Liver (tissue), 9 donors: ENCODE results near the gene ZNF292. TPM values are rescaled to one million over a fixed set of nuclear protein-coding genes. Genes with fewer than 3 reads are reported as not detected.

Source experiments
- DNase-seq: peaks from one replicate; pipeline ENCODE4 v3.0.0-alpha.2; 2017; ENCODE audit warnings: low spot score
- H3K27ac ChIP-seq, 2 donors: one replicate each; pipeline ENCODE4 v1.7.0; 2013; ENCODE audit warnings: inconsistent platforms in 2 of 2, low read length in 2 of 2, control low read depth in 1 of 2, low read depth in 1 of 2, mild to moderate bottlenecking in 1 of 2
- H3K27me3 ChIP-seq, 4 donors: one replicate each; pipeline versions ENCODE4 v1.6.1 to v1.7.0; 2013; ENCODE audit warnings: low read length in 3 of 4, inconsistent platforms in 1 of 4, mild to moderate bottlenecking in 1 of 4, moderate library complexity in 1 of 4; ENCODE audit not compliant: control insufficient read depth in 4 of 4, insufficient read depth in 4 of 4
- H3K36me3 ChIP-seq, 4 donors: one replicate each; pipeline versions ENCODE4 v1.6.1 to v1.7.0; 2013; ENCODE audit warnings: low read length in 3 of 4, mild to moderate bottlenecking in 3 of 4, low read depth in 1 of 4, moderate library complexity in 1 of 4; ENCODE audit not compliant: control insufficient read depth in 4 of 4, insufficient read depth in 3 of 4
- H3K4me1 ChIP-seq, 4 donors: one replicate each; pipeline versions ENCODE4 v1.6.1 to v1.7.0; 2013; ENCODE audit warnings: low read length in 3 of 4, mild to moderate bottlenecking in 3 of 4, moderate library complexity in 1 of 4; ENCODE audit not compliant: control insufficient read depth in 4 of 4, insufficient read depth in 4 of 4
- H3K4me3 ChIP-seq, 3 donors: one replicate each; pipeline versions ENCODE4 v1.6.1 to v1.7.0; 2013; ENCODE audit warnings: low read length in 3 of 3, control low read depth in 1 of 3, low read depth in 1 of 3, mild to moderate bottlenecking in 1 of 3
- H3K9ac ChIP-seq, 2 donors: one replicate each; pipeline ENCODE4 v1.7.0; 2013; ENCODE audit warnings: low read length in 2 of 2, mild to moderate bottlenecking in 2 of 2, moderate library complexity in 2 of 2, control low read depth in 1 of 2, low read depth in 1 of 2
- H3K9me3 ChIP-seq, 4 donors: one replicate each; pipeline versions ENCODE4 v1.6.1 to v1.7.0; 2013; ENCODE audit warnings: low read length in 3 of 4; ENCODE audit not compliant: control insufficient read depth in 4 of 4
- EGR1 ChIP-seq, 2 donors: IDR thresholded peaks; 2 replicates each; pipeline ENCODE4 v1.6.1; 2016 to 2018; ENCODE audit warnings: antibody characterized with exemption in 2 of 2, low read depth in 2 of 2
- FOXA1 ChIP-seq: IDR thresholded peaks from 2 replicates; pipeline ENCODE4 v1.6.1; 2016; ENCODE audit warnings: antibody characterized with exemption
- FOXA2 ChIP-seq: IDR thresholded peaks from 2 replicates; pipeline ENCODE4 v1.6.1; 2016; ENCODE audit warnings: antibody characterized with exemption
- GABPA ChIP-seq, 2 donors: IDR thresholded peaks in 1 of 2; conservative IDR thresholded peaks in 1 of 2; 2 replicates each; pipeline ENCODE4 v1.6.1; 2016; ENCODE audit warnings: antibody characterized with exemption in 2 of 2, mild to moderate bottlenecking in 1 of 2, moderate library complexity in 1 of 2
- HNF4A ChIP-seq, 2 donors: conservative IDR thresholded peaks; 2 replicates each; pipeline ENCODE4 v1.6.1; 2016; ENCODE audit warnings: antibody characterized with exemption in 2 of 2, mild to moderate bottlenecking in 2 of 2
- HNF4G ChIP-seq: IDR thresholded peaks from 2 replicates; pipeline ENCODE4 v1.6.1; 2016; ENCODE audit warnings: antibody characterized with exemption
- JUND ChIP-seq, 2 donors: IDR thresholded peaks; 2 replicates each; pipeline ENCODE4 v1.6.1; 2016; ENCODE audit warnings: antibody characterized with exemption in 2 of 2
- NR2F2 ChIP-seq: IDR thresholded peaks from 2 replicates; pipeline ENCODE4 v1.6.1; 2016; ENCODE audit warnings: antibody characterized with exemption
- RAD21 ChIP-seq, 2 donors: IDR thresholded peaks; 2 replicates each; pipeline ENCODE4 v1.6.1; 2016; ENCODE audit warnings: antibody characterized with exemption in 2 of 2, mild to moderate bottlenecking in 2 of 2
- RXRA ChIP-seq, 2 donors: IDR thresholded peaks; 2 replicates each; pipeline ENCODE4 v1.6.1; 2017 to 2018; ENCODE audit warnings: antibody characterized with exemption in 2 of 2, mild to moderate bottlenecking in 1 of 2
- SP1 ChIP-seq: IDR thresholded peaks from 2 replicates; pipeline ENCODE4 v1.6.1; 2018; ENCODE audit warnings: antibody characterized with exemption, mild to moderate bottlenecking
- TAF1 ChIP-seq: conservative IDR thresholded peaks from 2 replicates; pipeline ENCODE4 v1.6.1; 2016; ENCODE audit warnings: antibody characterized with exemption, mild to moderate bottlenecking
- YY1 ChIP-seq: IDR thresholded peaks from 2 replicates; pipeline ENCODE4 v1.6.1; 2016; ENCODE audit warnings: antibody characterized with exemption, mild to moderate bottlenecking
- polyA plus RNA-seq, 2 donors: library from polyadenylated mRNA; stranded (reverse) in 1 of 2; unstranded in 1 of 2; fragments of 200-250 nt in 1 of 2; fragments of >200 nt in 1 of 2; fragmentation: Nextera tagmentation in 1 of 2; extraction: Ambion mirVana in 1 of 2; gene quantifications; one replicate each; pipeline versions ENCODE4 v1.2.1 to v1.2.3, GENCODE V29; 2013 to 2015
- total RNA-seq, 2 donors: library from RNA; depleted of rRNA; stranded (reverse); fragments of >200 nt; gene quantifications; one replicate each; pipeline ENCODE4 v1.2.3, GENCODE V29; 2014
- TF ChIP-seq, protein P1 (sequence below): IDR thresholded peaks from 2 replicates; pipeline ENCODE4 v1.6.1; 2016; ENCODE audit warnings: antibody characterized with exemption
- TF ChIP-seq, protein P2 (sequence below): IDR thresholded peaks from 2 replicates; pipeline ENCODE4 v1.6.1; 2016; ENCODE audit warnings: antibody characterized with exemption
- TF ChIP-seq, protein P3 (sequence below): IDR thresholded peaks from 2 replicates; pipeline ENCODE4 v1.6.1; 2016; ENCODE audit warnings: antibody characterized with exemption
- TF ChIP-seq, protein P4 (sequence below): IDR thresholded peaks from 2 replicates; pipeline ENCODE4 v1.6.1; 2016; ENCODE audit warnings: antibody characterized with exemption, mild to moderate bottlenecking
- TF ChIP-seq, protein P5 (sequence below): fragments of 150-350 bp; IDR thresholded peaks from 2 replicates; pipeline ENCODE4 v1.5.1; 2017; ENCODE audit warnings: improper control_type of control experiment, low read depth, low read length; ENCODE audit not compliant: missing input control
- donor health status: healthy.
- donor health status: healthy.
- donor health status: healthy.
- donor health status: healthy.
- donor health status: healthy.

ZNF292 gene
- total and polyA plus RNA-seq, 4 donors, result 2.7 to 16.4 (median 12.5) TPM

DNA sequence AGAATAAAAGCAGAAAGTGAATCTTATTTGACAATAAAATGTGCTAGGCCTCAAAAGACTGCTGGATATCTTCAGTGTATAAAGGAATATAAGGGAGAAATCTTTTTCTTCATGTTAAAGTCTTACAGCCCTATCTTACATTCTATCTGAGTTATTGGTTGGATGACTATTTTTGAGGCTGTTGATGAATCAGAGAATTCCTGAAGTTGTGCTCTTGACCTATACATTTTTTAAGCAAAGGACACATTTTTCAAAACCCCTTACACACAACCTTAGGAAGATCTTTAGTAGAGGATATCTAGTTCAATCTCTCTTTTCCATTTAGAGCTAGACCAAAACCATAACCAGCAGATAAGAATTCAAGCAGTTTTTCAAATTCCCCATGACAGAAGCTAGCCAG, 49.5 kb upstream of the ZNF292 start:
- Histone ChIP-seq H3K4me1 (no peaks in the 10 kb centered on the region), H3K36me3 (no peaks in the 10 kb centered on the region), H3K9me3 (no peaks in the 10 kb centered on the region), H3K4me3 (no peak overlapping the region), H3K27ac (no peak overlapping the region), H3K9ac (no peak overlapping the region), H3K27me3 (no peaks in the 10 kb centered on the region)
- TF ChIP-seq TAF1, result no peak
- TF ChIP-seq, protein P1, sequence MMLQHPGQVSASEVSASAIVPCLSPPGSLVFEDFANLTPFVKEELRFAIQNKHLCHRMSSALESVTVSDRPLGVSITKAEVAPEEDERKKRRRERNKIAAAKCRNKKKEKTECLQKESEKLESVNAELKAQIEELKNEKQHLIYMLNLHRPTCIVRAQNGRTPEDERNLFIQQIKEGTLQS, result no peak
- no peak for TF ChIP-seq HNF4G
- TF ChIP-seq, protein P2, sequence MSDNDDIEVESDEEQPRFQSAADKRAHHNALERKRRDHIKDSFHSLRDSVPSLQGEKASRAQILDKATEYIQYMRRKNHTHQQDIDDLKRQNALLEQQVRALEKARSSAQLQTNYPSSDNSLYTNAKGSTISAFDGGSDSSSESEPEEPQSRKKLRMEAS, result no peak
- TF ChIP-seq EGR1 (IDR thresholded peaks at IDR 0.05; ENCODE audit: low read depth in 2 of 2), result no peak
- TF ChIP-seq, protein P3, sequence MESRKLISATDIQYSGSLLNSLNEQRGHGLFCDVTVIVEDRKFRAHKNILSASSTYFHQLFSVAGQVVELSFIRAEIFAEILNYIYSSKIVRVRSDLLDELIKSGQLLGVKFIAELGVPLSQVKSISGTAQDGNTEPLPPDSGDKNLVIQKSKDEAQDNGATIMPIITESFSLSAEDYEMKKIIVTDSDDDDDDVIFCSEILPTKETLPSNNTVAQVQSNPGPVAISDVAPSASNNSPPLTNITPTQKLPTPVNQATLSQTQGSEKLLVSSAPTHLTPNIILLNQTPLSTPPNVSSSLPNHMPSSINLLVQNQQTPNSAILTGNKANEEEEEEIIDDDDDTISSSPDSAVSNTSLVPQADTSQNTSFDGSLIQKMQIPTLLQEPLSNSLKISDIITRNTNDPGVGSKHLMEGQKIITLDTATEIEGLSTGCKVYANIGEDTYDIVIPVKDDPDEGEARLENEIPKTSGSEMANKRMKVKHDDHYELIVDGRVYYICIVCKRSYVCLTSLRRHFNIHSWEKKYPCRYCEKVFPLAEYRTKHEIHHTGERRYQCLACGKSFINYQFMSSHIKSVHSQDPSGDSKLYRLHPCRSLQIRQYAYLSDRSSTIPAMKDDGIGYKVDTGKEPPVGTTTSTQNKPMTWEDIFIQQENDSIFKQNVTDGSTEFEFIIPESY, result no peak
- no peak for TF ChIP-seq RAD21 (IDR thresholded peaks at IDR 0.05)
- no peak for TF ChIP-seq HNF4A (conservative IDR thresholded peaks at IDR 0.05)
- TF ChIP-seq, protein P4, sequence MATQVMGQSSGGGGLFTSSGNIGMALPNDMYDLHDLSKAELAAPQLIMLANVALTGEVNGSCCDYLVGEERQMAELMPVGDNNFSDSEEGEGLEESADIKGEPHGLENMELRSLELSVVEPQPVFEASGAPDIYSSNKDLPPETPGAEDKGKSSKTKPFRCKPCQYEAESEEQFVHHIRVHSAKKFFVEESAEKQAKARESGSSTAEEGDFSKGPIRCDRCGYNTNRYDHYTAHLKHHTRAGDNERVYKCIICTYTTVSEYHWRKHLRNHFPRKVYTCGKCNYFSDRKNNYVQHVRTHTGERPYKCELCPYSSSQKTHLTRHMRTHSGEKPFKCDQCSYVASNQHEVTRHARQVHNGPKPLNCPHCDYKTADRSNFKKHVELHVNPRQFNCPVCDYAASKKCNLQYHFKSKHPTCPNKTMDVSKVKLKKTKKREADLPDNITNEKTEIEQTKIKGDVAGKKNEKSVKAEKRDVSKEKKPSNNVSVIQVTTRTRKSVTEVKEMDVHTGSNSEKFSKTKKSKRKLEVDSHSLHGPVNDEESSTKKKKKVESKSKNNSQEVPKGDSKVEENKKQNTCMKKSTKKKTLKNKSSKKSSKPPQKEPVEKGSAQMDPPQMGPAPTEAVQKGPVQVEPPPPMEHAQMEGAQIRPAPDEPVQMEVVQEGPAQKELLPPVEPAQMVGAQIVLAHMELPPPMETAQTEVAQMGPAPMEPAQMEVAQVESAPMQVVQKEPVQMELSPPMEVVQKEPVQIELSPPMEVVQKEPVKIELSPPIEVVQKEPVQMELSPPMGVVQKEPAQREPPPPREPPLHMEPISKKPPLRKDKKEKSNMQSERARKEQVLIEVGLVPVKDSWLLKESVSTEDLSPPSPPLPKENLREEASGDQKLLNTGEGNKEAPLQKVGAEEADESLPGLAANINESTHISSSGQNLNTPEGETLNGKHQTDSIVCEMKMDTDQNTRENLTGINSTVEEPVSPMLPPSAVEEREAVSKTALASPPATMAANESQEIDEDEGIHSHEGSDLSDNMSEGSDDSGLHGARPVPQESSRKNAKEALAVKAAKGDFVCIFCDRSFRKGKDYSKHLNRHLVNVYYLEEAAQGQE, result no peak
- TF ChIP-seq GABPA (IDR thresholded peaks at IDR 0.05 in 1 of 2, conservative IDR thresholded peaks at IDR 0.05 in 1 of 2), result no peak
- no peak for TF ChIP-seq YY1
- TF ChIP-seq FOXA2, result no peak
- TF ChIP-seq SP1, result no peak
- no peak for TF ChIP-seq NR2F2
- no peak for TF ChIP-seq JUND (IDR thresholded peaks at IDR 0.05)
- no peak for TF ChIP-seq FOXA1
- no peak for TF ChIP-seq RXRA (IDR thresholded peaks at IDR 0.05)
- TF ChIP-seq, protein P5, sequence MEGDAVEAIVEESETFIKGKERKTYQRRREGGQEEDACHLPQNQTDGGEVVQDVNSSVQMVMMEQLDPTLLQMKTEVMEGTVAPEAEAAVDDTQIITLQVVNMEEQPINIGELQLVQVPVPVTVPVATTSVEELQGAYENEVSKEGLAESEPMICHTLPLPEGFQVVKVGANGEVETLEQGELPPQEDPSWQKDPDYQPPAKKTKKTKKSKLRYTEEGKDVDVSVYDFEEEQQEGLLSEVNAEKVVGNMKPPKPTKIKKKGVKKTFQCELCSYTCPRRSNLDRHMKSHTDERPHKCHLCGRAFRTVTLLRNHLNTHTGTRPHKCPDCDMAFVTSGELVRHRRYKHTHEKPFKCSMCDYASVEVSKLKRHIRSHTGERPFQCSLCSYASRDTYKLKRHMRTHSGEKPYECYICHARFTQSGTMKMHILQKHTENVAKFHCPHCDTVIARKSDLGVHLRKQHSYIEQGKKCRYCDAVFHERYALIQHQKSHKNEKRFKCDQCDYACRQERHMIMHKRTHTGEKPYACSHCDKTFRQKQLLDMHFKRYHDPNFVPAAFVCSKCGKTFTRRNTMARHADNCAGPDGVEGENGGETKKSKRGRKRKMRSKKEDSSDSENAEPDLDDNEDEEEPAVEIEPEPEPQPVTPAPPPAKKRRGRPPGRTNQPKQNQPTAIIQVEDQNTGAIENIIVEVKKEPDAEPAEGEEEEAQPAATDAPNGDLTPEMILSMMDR, result no peak
- no peak for DNase-seq
